ENCODE results near the gene PDLIM7.

GRCh38 chr5:177479774-177480173 lies 17.6 kb downstream of the PDLIM7 start:
- TF ChIP-seq, protein P1, sequence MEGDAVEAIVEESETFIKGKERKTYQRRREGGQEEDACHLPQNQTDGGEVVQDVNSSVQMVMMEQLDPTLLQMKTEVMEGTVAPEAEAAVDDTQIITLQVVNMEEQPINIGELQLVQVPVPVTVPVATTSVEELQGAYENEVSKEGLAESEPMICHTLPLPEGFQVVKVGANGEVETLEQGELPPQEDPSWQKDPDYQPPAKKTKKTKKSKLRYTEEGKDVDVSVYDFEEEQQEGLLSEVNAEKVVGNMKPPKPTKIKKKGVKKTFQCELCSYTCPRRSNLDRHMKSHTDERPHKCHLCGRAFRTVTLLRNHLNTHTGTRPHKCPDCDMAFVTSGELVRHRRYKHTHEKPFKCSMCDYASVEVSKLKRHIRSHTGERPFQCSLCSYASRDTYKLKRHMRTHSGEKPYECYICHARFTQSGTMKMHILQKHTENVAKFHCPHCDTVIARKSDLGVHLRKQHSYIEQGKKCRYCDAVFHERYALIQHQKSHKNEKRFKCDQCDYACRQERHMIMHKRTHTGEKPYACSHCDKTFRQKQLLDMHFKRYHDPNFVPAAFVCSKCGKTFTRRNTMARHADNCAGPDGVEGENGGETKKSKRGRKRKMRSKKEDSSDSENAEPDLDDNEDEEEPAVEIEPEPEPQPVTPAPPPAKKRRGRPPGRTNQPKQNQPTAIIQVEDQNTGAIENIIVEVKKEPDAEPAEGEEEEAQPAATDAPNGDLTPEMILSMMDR (IDR thresholded peaks at IDR 0.05): no peak
- no peak for TF ChIP-seq EZH2 (IDR thresholded peaks at IDR 0.05)
